ENCODE measurements around the gene CHST8.

CHST8 gene

GRCh38 chr19:33718651-33719254 lies 97.0 kb downstream of the CHST8 start:
- DNase-seq (ENCODE audit: low spot score) = no peak

DNA sequence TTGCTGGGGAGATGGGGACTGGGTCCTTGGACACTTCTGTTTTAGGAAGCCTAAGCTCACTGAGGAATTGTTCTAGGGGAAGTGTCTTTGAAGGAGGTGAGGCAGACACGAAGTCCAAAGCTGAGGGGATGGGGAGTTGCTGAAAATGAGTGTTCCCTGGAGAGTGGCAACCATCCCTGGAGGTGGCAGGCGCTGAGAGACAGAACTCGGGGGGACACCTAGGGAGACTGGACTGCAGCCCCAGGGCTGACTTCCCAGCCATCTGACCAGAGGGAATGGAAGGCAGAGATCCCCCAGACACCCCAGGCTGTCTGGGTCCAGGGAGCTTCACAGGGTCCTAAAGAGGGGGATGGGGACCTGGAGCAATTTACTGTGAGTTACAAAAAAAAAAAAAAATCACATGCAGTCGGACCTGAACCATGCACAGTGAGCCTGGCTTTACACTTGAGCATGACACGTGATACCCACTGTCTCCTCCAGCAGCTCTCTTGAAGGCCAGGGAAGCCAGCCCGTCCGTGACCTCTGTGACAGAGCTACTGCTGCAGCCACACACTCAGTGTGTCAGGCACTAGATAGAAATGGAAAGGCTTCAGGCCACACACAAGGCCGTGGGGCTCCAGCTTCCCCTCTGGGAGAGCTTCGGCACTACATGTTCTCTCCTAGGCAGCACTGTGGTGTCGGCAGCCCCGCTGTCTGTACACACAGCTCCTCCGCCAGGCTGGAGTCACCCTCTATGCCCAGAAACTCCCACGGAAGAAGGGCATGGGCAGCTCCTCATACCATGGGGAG lies 97.8 kb downstream of the CHST8 start:
- DNase-seq (ENCODE audit: low spot score) = no peak

- no peak for DNase-seq (ENCODE audit: low spot score)
Measured at GRCh38 chr19:33720155-33720493, 98.4 kb downstream of the CHST8 start.

GRCh38 chr19:33720691-33721682 lies 99.2 kb downstream of the CHST8 start:
- no peak for DNase-seq (ENCODE audit: low spot score)

DNA sequence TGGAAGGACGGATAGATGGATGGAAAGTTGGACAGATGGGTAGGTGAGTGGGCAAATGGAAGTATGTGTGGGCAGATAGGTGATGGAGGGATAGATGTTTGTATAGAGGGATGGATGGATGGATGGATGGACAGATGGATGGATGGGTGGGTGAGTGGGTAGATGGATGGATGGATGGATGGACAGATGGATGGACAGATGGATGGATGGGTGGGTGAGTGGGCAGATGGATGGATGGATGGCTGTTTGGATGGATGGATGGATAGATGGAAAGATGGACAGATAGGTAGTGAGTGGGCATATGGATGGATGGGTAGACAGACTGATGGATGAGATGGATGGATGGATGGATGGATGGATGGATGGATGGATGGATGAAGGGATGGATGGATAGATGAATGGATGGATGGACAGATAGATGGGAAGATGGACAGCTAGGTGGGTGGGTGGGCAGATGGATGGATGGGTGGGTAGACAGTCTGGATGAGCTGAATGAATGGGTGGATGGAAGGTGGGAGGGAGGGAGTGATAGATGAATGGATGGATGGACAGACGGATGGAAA lies 100.1 kb downstream of the CHST8 start:
- DNase-seq (ENCODE audit: low spot score) = no peak

- DNase-seq (ENCODE audit: low spot score) = no peak
Measured at GRCh38 chr19:33722456-33723239, 100.9 kb downstream of the CHST8 start.

DNA sequence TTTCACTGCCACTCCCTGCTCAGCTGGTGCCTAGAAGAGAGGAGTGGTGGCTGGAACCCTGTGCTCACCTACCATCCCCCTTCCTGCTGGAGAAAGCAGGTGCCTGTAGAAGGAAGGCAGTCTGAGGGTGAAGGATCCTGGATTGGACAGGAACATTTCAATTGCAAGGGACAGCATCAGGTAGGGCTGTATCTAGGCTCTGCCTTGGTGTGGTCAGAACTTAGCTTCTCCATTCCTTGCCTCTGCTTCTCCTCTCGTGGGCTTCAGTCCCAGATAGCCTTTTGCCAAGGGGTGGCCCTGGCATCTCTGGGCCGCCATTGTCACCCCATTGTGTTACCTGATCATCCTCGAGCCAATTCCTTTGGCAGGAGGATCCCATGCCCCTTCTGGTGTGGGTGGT lies 101.8 kb downstream of the CHST8 start:
- DNase-seq (ENCODE audit: low spot score) = no peak

DNA sequence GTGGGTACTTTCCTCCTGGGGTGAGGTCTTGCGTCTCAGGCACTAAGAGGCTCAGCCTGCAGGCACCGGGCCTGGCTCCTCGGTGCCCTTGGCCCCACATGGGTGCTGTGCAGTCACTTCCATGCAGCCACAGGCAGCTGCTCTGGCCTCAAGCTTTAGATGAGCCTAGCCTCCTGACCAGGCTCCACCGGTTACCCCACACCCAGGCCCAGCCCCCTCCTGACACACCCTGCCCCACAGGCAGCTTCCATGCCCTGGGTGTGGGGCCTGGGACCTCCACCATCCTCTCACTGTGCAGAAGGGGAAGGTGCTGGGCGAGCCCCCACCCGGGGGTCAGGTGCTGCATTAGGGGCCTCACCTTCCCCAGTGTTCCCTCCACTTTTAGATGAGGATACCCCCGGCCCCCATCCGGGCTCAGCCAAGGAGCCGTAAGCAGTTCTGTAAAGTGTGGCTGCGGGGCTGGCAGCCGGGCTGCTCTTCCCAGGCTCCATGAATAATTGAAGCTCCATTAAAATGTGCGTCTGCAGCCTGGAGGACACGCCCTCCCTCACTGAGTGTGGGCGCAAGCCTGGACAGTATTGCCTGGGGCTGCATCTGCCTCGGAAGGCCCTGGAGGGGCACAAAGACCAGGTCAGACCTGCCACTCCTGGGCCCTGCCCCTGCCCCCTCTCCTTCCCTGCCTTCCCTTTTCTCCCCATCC lies 102.4 kb downstream of the CHST8 start:
- DNase-seq (ENCODE audit: low spot score) = no peak

- DNase-seq (ENCODE audit: low spot score) = no peak
Measured at GRCh38 chr19:33724721-33725060, 102.9 kb downstream of the CHST8 start.

GRCh38 chr19:33725567-33725966 lies 103.8 kb downstream of the CHST8 start:
- DNase-seq (ENCODE audit: low spot score) = no peak

- DNase-seq (ENCODE audit: low spot score) = no peak
Measured at GRCh38 chr19:33726756-33727155, 105.0 kb downstream of the CHST8 start.

DNA sequence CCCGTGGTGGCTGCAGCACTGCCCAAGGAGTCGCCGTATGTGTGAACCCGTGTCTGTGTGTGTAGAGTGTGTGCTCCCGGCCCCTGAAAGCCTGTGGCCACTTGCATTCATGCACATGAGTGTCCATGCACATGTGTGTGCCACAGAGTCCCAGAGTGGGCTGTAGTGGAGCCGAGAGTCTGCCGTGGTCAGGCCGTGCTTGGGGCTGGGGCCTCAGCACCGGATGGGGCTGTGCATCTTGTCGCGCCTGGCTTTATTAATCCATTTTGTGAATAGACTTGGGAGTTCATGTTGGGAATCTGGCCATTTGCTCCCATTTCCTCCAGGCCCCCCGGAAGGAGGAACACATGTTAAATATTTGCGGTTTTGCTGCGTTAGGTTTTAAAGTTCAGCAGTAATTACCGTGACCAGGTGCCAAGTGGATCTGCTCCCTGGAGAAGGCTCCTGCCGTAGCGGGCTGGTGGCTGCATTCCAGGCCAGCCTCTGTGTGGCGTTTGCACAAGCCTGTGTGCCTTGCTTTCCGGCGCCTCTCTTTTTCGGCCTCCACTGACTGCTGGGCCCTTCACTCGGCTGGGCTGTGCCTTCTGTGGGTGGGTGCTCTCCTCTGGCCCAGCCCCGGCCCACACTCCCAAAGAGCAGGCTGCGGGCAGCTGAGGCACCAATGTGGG lies 105.7 kb downstream of the CHST8 start:
- DNase-seq (ENCODE audit: low spot score) = no peak

GRCh38 chr19:33728141-33728540 lies 106.4 kb downstream of the CHST8 start:
- no peak for DNase-seq (ENCODE audit: low spot score)

DNA sequence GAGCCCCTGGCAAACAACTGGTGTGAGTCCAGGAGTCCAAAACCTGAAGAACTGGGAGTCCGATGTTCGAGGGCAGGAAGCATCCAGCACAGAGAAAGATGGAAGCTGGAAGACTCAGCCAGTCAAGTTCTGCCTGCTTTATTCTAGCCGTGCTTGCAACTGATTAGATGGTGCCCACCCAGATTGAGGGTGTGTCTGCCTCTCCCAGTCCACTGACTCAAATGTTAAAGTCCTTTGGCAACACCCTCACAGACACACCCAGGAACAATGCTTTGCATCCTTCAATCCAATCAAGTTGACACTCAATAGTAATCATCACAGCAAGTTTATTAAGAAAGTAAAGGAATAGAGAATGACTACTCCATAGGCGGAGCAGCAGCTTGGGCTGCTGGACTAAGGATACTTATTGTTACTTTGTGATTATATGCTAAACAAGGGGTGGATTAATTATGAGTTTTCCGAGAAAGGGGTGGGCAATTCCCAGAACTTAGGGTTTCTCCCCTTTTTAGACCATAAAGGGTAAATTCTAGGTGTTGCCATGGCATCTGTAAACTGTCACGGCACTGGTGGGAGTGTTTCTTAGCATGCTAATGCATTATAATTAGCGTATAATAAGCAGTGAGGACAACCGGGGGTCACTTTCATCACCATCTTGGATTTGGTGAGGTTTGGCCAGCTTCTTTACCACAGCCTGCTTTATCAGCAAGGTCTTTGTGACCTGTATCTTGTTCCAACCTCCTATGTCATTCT lies 109.3 kb downstream of the CHST8 start:
- no peak for DNase-seq (ENCODE audit: low spot score)

- DNase-seq (ENCODE audit: low spot score) = no peak
Measured at GRCh38 chr19:33731881-33732280, 110.1 kb downstream of the CHST8 start.

GRCh38 chr19:33734913-33735312 lies 113.2 kb downstream of the CHST8 start:
- no peak for DNase-seq (ENCODE audit: low spot score)

DNA sequence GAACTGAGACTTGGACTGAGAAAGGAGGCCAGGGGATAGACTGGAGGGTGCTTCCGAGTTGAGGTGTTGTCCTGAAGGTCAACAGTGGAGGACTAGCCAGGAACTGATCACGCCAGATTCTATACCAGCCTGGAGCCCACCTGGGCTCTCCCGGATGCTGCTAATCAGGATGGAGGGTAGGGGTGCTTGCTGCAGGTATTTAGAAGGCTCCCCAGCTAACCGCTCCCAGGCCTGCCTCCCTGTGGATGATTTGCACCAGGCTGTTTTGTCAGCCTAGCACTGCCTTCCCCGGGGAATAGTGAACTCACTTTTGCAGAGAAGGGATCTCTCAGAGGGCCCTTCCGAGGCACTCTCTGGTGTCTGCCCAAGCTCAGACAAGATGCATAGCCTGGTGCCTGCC lies 114.4 kb downstream of the CHST8 start:
- DNase-seq (ENCODE audit: low spot score) = no peak

DNA sequence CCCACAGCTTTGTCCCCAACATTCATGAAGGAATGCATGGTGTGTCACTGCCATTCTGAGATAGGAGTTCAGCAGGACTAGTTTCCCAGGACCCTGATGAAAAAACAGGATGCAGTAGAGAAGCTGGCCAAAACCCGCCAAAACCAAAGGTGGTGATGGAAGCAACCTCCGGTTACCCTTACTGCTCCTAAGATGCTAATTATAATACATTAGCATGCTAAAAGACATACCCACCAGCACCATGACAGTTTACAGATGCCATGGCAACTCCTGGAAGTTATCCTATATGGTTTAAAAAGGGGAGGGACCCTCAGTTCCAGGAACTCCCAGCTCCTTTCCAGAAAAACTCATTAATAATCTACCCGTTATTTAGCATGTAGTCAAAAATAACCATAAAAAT lies 115.0 kb downstream of the CHST8 start:
- no peak for DNase-seq (ENCODE audit: low spot score)

DNA sequence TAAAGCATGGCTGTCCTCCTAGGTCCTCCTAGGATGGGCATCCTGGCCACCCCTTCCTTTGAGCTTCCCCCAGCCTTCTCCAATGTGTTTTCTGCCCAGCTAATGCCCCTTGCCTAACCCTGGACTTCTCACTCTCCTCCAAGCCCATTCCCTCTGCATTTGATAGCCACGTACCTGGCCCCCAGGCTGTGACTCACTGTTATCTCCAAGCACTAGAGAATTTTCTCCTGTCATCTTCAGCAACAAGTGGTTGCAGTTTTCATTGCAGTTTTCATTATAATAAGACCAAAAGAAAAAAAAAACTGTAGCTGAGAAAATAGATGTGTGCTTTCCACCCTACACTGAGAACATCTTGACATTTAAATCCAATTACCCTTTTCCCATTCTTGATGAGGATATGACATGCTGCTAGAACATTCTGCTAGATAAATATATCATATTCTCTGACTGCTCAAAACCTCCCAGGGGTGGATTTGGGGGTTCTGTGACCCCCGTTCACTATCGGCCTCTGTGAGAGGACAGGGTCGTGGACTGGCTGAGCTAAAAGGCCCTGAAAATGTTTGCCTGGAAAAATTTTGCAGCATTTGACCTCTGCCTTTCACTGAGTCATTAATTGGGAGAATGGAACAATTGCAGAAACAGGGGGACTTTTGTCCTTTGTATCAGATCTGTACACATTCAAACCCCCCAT lies 116.1 kb downstream of the CHST8 start:
- no peak for DNase-seq (ENCODE audit: low spot score)
